K562 (cell line): ENCODE data around the gene SSBP2.

Experiments
- CTCF ChIP-seq, 3 experiments: IDR thresholded peaks in 2 of 3; conservative IDR thresholded peaks in 1 of 3; 2 replicates each; pipeline ENCODE4 v1.5.1; 2011 to 2012; ENCODE audit warnings: low read length in 3 of 3, mild to moderate bottlenecking in 3 of 3, control low read depth in 2 of 3, improper control_type of control experiment in 1 of 3, inconsistent platforms in 1 of 3, low read depth in 1 of 3, mixed read lengths in 1 of 3, moderate library complexity in 1 of 3; ENCODE audit not compliant: insufficient read depth in 2 of 3
- EP300 ChIP-seq: IDR thresholded peaks from 2 replicates; pipeline ENCODE4 v1.6.1; 2012; ENCODE audit warnings: low read length, improper control_type of control experiment
- HNRNPK ChIP-seq: fragments of 200-400 bp; formaldehyde crosslinking; IDR thresholded peaks from one replicate; pipeline ENCODE4 v1.6.1; 2018; ENCODE audit warnings: mild to moderate bottlenecking, low read depth, low read length; ENCODE audit not compliant: poor library complexity, severe bottlenecking
- NR3C1 ChIP-seq: sonication (generic); formaldehyde crosslinking; IDR thresholded peaks from 2 replicates; pipeline ENCODE4 v1.8.1; 2022; ENCODE audit warnings: missing genetic modification reagents
- RCOR1 ChIP-seq, 2 experiments: IDR thresholded peaks; 2 replicates each; pipeline ENCODE4 v1.6.1; 2012; ENCODE audit warnings: low read depth in 2 of 2, low read length in 2 of 2, borderline replicate concordance in 1 of 2, improper control_type of control experiment in 1 of 2
- ZBTB8A ChIP-seq: fragments of 450-650 bp; IDR thresholded peaks from 2 replicates; pipeline ENCODE4 v1.6.1; 2018; ENCODE audit warnings: mild to moderate bottlenecking, moderate library complexity; ENCODE audit not compliant: partially characterized antibody
- ZKSCAN8 ChIP-seq: fragments of 200-800 bp; sonication (Bioruptor generic); IDR thresholded peaks from 2 replicates; pipeline ENCODE4 v1.6.1; 2016; ENCODE audit warnings: missing genetic modification characterization, missing compliant biosample characterization
- ZNF583 ChIP-seq: fragments of 250-450 bp; sonication (Bioruptor Pico); IDR thresholded peaks from 2 replicates; pipeline ENCODE4 v1.4.0; 2020
- TF ChIP-seq, protein P1 (sequence below): fragments of 450-650 bp; IDR thresholded peaks from 2 replicates; pipeline ENCODE4 v1.7.1; 2018; ENCODE audit warnings: mild to moderate bottlenecking, low read depth; ENCODE audit not compliant: partially characterized antibody

GRCh38 chr5:81698813-81699212 lies 52.1 kb downstream of the SSBP2 start:
- TF ChIP-seq CTCF (IDR thresholded peaks at IDR 0.05 in 2 of 3, conservative IDR thresholded peaks at IDR 0.05 in 1 of 3; ENCODE audit: insufficient read depth in 2 of 3, low read depth in 1 of 3, low read length in 3 of 3) (no peak), NR3C1 (CRISPR knock-in tag) (no peak), ZNF583 (CRISPR knock-in tag) (no peak), EP300 (no peak), ZBTB8A (no peak), RCOR1 (IDR thresholded peaks at IDR 0.05; ENCODE audit: borderline replicate concordance in 1 of 2, low read depth in 2 of 2, low read length in 2 of 2) (no peak), ZKSCAN8 (CRISPR knock-in tag) (no peak), HNRNPK (no peak)
- TF ChIP-seq, protein P1, sequence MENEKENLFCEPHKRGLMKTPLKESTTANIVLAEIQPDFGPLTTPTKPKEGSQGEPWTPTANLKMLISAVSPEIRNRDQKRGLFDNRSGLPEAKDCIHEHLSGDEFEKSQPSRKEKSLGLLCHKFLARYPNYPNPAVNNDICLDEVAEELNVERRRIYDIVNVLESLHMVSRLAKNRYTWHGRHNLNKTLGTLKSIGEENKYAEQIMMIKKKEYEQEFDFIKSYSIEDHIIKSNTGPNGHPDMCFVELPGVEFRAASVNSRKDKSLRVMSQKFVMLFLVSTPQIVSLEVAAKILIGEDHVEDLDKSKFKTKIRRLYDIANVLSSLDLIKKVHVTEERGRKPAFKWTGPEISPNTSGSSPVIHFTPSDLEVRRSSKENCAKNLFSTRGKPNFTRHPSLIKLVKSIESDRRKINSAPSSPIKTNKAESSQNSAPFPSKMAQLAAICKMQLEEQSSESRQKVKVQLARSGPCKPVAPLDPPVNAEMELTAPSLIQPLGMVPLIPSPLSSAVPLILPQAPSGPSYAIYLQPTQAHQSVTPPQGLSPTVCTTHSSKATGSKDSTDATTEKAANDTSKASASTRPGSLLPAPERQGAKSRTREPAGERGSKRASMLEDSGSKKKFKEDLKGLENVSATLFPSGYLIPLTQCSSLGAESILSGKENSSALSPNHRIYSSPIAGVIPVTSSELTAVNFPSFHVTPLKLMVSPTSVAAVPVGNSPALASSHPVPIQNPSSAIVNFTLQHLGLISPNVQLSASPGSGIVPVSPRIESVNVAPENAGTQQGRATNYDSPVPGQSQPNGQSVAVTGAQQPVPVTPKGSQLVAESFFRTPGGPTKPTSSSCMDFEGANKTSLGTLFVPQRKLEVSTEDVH, result no peak
